ENCODE results near the gene METTL22.
A peak's percentile ranks its signal among the peaks of the same experiment; 100 is the strongest.

The METTL22 gene

DNA sequence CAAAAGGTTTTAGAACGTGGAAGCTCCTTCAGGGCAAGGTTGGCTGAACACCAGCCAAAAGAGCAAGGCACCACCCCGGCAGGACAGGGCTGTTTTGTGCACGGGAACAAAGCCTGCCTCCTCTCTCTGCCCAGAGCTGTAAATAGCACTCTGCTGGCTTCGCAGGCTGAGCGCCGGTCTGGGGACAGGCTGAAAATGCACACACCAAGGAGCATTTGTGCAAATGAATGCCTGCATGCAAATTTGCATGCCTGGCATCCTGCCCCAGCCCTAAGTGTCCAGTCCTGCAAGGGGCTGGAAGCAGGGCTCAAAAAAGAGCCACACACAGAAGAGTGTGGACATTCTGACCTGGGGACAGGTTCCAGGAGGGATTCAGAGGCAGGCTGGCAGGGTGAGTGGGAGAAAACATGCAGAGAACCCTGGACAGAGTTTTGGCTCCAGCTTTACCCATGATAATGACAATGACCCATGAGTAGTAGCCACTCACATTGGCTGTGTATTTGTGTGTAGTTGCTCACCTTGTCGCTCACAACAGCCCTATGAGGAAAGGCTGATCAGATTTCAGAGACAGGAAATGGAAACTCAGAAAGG is 64.6 kb downstream of the METTL22 start:
- peak in 1 of 2 experiments; percentile 20 for DNase-seq (ENCODE audit: low spot score in 2 of 2)
- Histone ChIP-seq H3K27me3 (ENCODE audit: low read depth) (no peaks in the 10 kb centered on the region), H3K4me1 (no peaks in the 10 kb centered on the region), H3K4me3 (no peak overlapping the region), H3K9me3 (peaks cover 5% of the 10 kb centered on the region), H3K36me3 (replicated peaks) (no peaks in the 10 kb centered on the region)
- in situ Hi-C loops (cut with MboI; ENCODE audit: low sequenced_read_pairs): no loop called here

DNA sequence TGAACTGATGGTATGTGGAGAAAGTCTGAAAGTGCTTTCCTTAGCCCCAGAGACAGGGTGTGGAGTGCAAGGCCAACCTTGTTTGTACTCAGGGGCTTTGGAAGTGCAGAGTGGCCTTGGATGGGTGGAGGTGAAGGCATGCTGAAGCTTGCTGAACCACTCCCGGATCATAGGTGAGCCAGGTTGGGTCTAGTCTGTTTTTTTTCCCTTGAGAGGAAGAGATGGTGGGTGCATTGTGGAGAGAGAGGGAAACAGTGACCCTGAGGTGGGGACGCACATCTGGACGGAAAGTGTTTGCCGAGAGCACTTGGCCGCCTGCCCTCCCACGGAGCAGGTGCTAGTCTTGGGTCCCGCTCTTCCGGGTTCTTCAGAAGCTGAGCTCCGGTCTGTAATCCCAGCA is 65.4 kb downstream of the METTL22 start:
- Histone ChIP-seq H3K4me3 (no peak overlapping the region), H3K36me3 (replicated peaks) (no peaks in the 10 kb centered on the region), H3K9me3 (peaks cover 5% of the 10 kb centered on the region), H3K4me1 (no peaks in the 10 kb centered on the region), H3K27me3 (ENCODE audit: low read depth) (no peaks in the 10 kb centered on the region)
- DNase-seq (ENCODE audit: low spot score in 2 of 2): no peak
- in situ Hi-C loops (cut with MboI; ENCODE audit: low sequenced_read_pairs): no loop called here

DNA sequence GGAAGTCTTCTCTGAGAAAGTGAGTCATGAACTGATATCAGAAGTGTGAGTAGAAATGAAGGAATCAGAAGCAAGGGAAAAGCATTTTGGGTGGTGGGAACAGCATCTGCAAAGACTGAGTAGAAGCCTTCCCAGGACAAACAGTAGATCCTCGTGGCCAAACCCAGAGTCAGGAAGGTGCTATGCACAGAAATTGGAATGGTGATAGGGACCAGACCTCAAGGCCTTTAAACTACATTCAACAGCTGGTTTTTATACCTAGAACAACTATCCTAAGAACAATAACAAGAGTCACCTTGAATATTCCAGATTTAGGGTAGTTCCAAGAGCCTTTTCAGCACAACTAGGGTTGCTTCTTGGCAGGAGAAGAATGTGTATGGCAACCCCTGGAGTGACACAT is 68.2 kb downstream of the METTL22 start:
- Histone ChIP-seq H3K4me3 (no peak overlapping the region), H3K9me3 (peaks cover 5% of the 10 kb centered on the region), H3K36me3 (replicated peaks) (no peaks in the 10 kb centered on the region), H3K4me1 (no peaks in the 10 kb centered on the region), H3K27me3 (ENCODE audit: low read depth) (no peaks in the 10 kb centered on the region)
- in situ Hi-C loops (cut with MboI; ENCODE audit: low sequenced_read_pairs): no loop called here
- no peak for DNase-seq (ENCODE audit: low spot score in 2 of 2)

- in situ Hi-C loops (cut with MboI; ENCODE audit: low sequenced_read_pairs): no loop called here
- no peak for DNase-seq (ENCODE audit: low spot score in 2 of 2)
- Histone ChIP-seq H3K36me3 (replicated peaks) (no peaks in the 10 kb centered on the region), H3K27me3 (ENCODE audit: low read depth) (no peaks in the 10 kb centered on the region), H3K4me3 (no peak overlapping the region), H3K4me1 (no peaks in the 10 kb centered on the region), H3K9me3 (peaks cover 5% of the 10 kb centered on the region)
Measured at GRCh38 chr16:8691728-8692127, 70.2 kb downstream of the METTL22 start.

DNA sequence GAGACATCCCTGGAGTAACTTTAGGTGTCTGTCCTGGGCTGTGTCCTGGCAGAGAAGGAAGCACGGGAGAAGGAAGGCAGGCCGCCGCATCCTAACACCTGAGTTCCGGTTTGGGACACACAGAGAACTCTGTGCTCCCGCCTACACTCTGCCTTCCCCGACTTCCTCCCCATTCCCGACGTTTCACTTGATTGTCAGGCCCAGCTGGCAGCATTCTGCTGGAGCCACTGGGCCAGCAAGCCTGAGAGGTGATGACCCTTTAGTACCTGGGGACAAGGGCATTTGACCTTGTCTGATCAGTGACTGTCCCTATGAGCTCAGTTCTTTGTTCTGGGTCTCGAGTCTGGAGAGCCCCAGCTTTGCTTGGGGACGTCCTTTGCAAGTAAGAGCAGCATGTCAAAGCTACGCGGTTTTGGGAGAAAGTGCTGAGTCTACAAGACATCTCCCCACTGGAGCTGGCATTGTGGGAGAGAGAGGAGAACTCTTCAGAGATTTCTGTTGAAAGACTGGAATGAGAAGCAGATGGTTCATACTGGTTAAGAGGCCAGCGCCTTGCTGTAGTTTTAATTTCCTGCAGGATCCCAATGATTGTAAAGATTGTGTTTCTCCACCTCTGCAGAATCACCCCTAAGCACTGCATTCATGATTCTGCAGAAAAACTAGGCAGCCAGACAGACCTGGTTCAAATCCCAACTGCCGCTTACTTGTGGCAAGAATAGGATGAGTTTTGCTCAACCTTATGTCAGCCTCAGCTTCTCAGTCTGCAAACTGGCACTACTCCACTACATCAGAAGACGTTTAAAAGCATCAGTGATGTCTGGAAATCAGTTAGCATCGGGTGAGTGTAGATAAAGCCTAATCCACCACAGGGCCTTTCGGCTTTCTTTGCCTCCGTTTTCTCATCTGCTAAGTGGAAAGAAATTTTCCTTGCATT is 73.6 kb downstream of the METTL22 start:
- Histone ChIP-seq H3K27me3 (ENCODE audit: low read depth) (no peaks in the 10 kb centered on the region), H3K36me3 (replicated peaks) (no peaks in the 10 kb centered on the region), H3K9me3 (no peaks in the 10 kb centered on the region; the same call in 1 of the 2 replicates), H3K4me3 (no peak overlapping the region), H3K4me1 (no peaks in the 10 kb centered on the region)
- DNase-seq (ENCODE audit: low spot score in 2 of 2): no peak
- in situ Hi-C loops (cut with MboI; ENCODE audit: low sequenced_read_pairs): no loop called here

GRCh38 chr16:8696880-8697279 is 75.4 kb downstream of the METTL22 start:
- H3K36me3 ChIP-seq (replicated peaks): no peaks in the 10 kb centered on the region
- in situ Hi-C loops (cut with MboI; ENCODE audit: low sequenced_read_pairs): no loop called here
- DNase-seq (ENCODE audit: low spot score in 2 of 2): no peak

GRCh38 chr16:8697965-8698364 is 76.5 kb downstream of the METTL22 start:
- H3K36me3 ChIP-seq (replicated peaks): no peaks in the 10 kb centered on the region
- no peaks in the 10 kb centered on the region for H3K4me1 ChIP-seq
- H3K9me3 ChIP-seq: no peaks in the 10 kb centered on the region
- in situ Hi-C loops (cut with MboI; ENCODE audit: low sequenced_read_pairs): no loop called here
- no peak for DNase-seq (ENCODE audit: low spot score in 2 of 2)
- no peak overlapping the region for H3K4me3 ChIP-seq
- H3K27me3 ChIP-seq (ENCODE audit: low read depth): no peaks in the 10 kb centered on the region

More at GRCh38 chr16:8696880-8697279, 75.4 kb downstream of the METTL22 start:
- H3K4me3 ChIP-seq: no peak overlapping the region
- no peaks in the 10 kb centered on the region for H3K4me1 ChIP-seq
- no peaks in the 10 kb centered on the region for H3K27me3 ChIP-seq (ENCODE audit: low read depth)
- H3K9me3 ChIP-seq: no peaks in the 10 kb centered on the region

All from HAP-1 (cell line).